Measurements from ENCODE around the gene RCBTB1.

GRCh38 chr13:49532593-49532992, 52.8 kb downstream of the RCBTB1 start:
- TF ChIP-seq CTCF (optimal IDR thresholded peaks at IDR 0.05 in 1 of 3, IDR thresholded peaks at IDR 0.05 in 1 of 3, conservative IDR thresholded peaks at IDR 0.05 in 1 of 3; ENCODE audit: extremely low read depth in 1 of 3, insufficient read depth in 2 of 3, low read length in 3 of 3) (no peak), EZH2 (IDR thresholded peaks at IDR 0.05; ENCODE audit: low read length) (no peak)

Measured in keratinocyte (primary cell).